ENCODE data around the gene SLC35F2.
"Not testable (repeated sequence)": the region's sequence is repeated elsewhere in the genome, so short reads cannot be mapped to it uniquely, and the experiment has no call there.

Gene SLC35F2

DNA sequence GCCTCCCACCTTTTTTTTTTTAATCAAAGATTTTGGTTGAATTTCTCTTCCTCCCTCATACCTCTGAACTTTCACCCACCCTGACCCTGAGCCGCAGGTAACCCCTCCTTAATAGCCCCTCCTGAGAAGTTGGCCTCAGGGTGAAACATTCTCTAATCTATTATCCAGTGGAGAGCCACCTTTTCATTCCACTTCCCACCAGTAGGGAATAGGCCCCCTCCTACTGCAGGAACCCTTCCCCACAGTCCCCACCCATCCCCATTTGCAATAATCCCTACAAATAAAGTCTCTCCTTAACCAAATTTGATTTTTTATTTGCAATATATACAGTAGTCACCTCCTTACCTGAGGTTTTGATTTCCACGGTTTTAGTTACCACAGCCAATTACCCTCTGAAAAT lies 2.1 kb upstream of the SLC35F2 start:
- Histone ChIP-seq H3K4me2 (ENCODE audit: low read depth, low read length, poor library complexity, severe bottlenecking) (no peak overlapping the region), H3K9ac (ENCODE audit: low read depth, low read length, poor library complexity, severe bottlenecking) (no peak overlapping the region), H3K79me2 (ENCODE audit: insufficient read depth, low read length) (no peaks in the 10 kb centered on the region), H3K4me3 (ENCODE audit: low read length, poor library complexity, severe bottlenecking) (no peak overlapping the region), H3K9me2 (replicated peaks; ENCODE audit: low read depth, low read length) (no peaks in the 10 kb centered on the region), H4K20me1 (ENCODE audit: insufficient read depth, low read length, poor library complexity, severe bottlenecking) (no peaks in the 10 kb centered on the region), H3K4me1 (ENCODE audit: insufficient read depth, low read length, poor library complexity, severe bottlenecking) (no peaks in the 10 kb centered on the region), H2AFZ (ENCODE audit: low read length) (no peak overlapping the region), H3K9me3 (ENCODE audit: insufficient read depth, low read depth, low read length) (no peaks in the 10 kb centered on the region), H3K36me3 (ENCODE audit: insufficient read depth, low read length) (no peaks in the 10 kb centered on the region), H3F3A (ENCODE audit: low read depth) (no peaks in the 10 kb centered on the region), H3K27me3 (ENCODE audit: insufficient read depth, low read length, poor library complexity, severe bottlenecking) (no peaks in the 10 kb centered on the region)
- TF ChIP-seq EZH2phosphoT487 (IDR thresholded peaks at IDR 0.05; ENCODE audit: borderline replicate concordance): no peak
- TF ChIP-seq, protein P1, sequence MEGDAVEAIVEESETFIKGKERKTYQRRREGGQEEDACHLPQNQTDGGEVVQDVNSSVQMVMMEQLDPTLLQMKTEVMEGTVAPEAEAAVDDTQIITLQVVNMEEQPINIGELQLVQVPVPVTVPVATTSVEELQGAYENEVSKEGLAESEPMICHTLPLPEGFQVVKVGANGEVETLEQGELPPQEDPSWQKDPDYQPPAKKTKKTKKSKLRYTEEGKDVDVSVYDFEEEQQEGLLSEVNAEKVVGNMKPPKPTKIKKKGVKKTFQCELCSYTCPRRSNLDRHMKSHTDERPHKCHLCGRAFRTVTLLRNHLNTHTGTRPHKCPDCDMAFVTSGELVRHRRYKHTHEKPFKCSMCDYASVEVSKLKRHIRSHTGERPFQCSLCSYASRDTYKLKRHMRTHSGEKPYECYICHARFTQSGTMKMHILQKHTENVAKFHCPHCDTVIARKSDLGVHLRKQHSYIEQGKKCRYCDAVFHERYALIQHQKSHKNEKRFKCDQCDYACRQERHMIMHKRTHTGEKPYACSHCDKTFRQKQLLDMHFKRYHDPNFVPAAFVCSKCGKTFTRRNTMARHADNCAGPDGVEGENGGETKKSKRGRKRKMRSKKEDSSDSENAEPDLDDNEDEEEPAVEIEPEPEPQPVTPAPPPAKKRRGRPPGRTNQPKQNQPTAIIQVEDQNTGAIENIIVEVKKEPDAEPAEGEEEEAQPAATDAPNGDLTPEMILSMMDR (conservative IDR thresholded peaks at IDR 0.05; ENCODE audit: low read length): no peak

DNA sequence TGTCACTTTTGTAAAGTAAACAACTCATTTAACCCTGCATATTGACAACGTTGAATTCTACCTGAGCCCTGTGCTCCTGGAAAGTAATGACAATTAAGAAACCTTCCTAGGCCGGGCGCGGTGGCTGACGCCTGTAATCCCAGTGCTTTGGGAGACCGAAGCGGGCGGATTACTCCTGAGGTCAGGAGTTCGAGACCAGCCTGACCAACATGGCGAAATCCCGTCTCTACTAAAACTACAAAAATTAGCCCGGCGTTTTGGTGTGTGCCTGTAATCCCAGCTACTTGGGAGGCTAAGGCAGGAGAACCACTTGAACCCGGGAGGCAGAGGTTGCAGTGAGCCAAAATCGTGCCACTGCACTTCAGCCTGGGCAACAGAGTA lies 1.6 kb upstream of the SLC35F2 start:
- not testable (repeated sequence) for H3K9ac ChIP-seq (ENCODE audit: low read depth, low read length, poor library complexity, severe bottlenecking); H3K4me1 ChIP-seq (ENCODE audit: insufficient read depth, low read length, poor library complexity, severe bottlenecking); H3K36me3 ChIP-seq (ENCODE audit: insufficient read depth, low read length); H3K4me2 ChIP-seq (ENCODE audit: low read depth, low read length, poor library complexity, severe bottlenecking); H4K20me1 ChIP-seq (ENCODE audit: insufficient read depth, low read length, poor library complexity, severe bottlenecking); H3K9me3 ChIP-seq (ENCODE audit: insufficient read depth, low read depth, low read length); H3K79me2 ChIP-seq (ENCODE audit: insufficient read depth, low read length); H3F3A ChIP-seq (ENCODE audit: low read depth); H3K27me3 ChIP-seq (ENCODE audit: insufficient read depth, low read length, poor library complexity, severe bottlenecking); H3K4me3 ChIP-seq (ENCODE audit: low read length, poor library complexity, severe bottlenecking); H3K9me2 ChIP-seq (replicated peaks; ENCODE audit: low read depth, low read length); H2AFZ ChIP-seq (ENCODE audit: low read length)

DNA sequence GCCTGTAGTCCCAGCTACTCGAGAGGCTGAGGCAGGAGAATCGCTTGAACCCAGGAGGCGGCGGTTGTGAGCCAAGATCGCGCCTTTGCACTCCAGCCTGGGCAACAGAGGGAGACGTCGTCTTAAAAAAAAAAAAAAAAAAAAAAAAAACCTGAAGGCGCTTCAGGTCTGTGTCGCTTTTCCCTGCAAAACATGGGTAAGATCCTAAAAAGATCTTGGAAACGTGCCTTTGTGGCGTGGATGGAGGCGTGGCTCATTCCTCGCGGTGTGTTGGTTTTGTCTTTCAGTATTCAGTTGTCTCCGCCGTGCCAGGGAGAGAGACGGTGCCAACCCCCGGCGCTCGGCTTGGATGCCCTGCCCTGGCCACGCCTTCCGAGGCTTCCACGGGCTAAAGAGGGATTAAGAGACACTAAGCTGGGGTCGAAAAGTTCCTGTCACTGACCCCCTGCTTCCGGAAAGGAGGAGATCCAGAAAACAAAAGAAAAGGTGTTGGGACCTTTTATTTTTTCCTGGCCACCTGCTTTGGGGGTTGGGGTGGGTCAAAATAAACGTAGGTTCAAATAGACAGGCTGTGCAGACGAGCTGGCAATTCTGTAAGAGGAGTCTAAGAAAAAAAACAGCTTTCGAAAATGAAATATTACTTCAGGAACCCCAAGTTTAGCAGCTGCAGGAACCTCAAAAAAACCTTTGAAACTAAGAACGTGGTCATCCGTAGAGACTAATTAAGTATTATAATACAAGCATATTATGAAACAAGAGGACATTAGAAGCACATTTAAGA lies 1.1 kb upstream of the SLC35F2 start:
- H3K4me2 ChIP-seq (ENCODE audit: low read depth, low read length, poor library complexity, severe bottlenecking): no peak overlapping the region
- H3K79me2 ChIP-seq (ENCODE audit: insufficient read depth, low read length): no peaks in the 10 kb centered on the region
- H3K9me2 ChIP-seq (replicated peaks; ENCODE audit: low read depth, low read length): no peaks in the 10 kb centered on the region
- no peaks in the 10 kb centered on the region for H3K4me1 ChIP-seq (ENCODE audit: insufficient read depth, low read length, poor library complexity, severe bottlenecking)
- TF ChIP-seq, protein P1 (conservative IDR thresholded peaks at IDR 0.05; ENCODE audit: low read length): no peak
- no peak for TF ChIP-seq EZH2phosphoT487 (IDR thresholded peaks at IDR 0.05; ENCODE audit: borderline replicate concordance)
- no peaks in the 10 kb centered on the region for H3K9me3 ChIP-seq (ENCODE audit: insufficient read depth, low read depth, low read length)
- H2AFZ ChIP-seq (ENCODE audit: low read length): no peak overlapping the region
- H3K4me3 ChIP-seq (ENCODE audit: low read length, poor library complexity, severe bottlenecking): no peak overlapping the region
- H3F3A ChIP-seq (ENCODE audit: low read depth): no peaks in the 10 kb centered on the region
- H3K9ac ChIP-seq (ENCODE audit: low read depth, low read length, poor library complexity, severe bottlenecking): no peak overlapping the region
- H3K36me3 ChIP-seq (ENCODE audit: insufficient read depth, low read length): no peaks in the 10 kb centered on the region
- H3K27me3 ChIP-seq (ENCODE audit: insufficient read depth, low read length, poor library complexity, severe bottlenecking): no peaks in the 10 kb centered on the region
- H4K20me1 ChIP-seq (ENCODE audit: insufficient read depth, low read length, poor library complexity, severe bottlenecking): no peaks in the 10 kb centered on the region

Measured in Loucy (cell line).